Renal pelvis (tissue), 4 donors: ENCODE data around the gene IRF9. TPM values are rescaled to one million over a fixed set of nuclear protein-coding genes. Genes with fewer than 3 reads are reported as not detected.
A peak's percentile ranks its signal among the peaks of the same experiment; 100 is the strongest.

ENCODE experiments used
- DNase-seq: peaks from one replicate; pipeline ENCODE4 v3.0.0-alpha.2; 2013
- polyA plus RNA-seq, 3 donors: library from polyadenylated mRNA; unstranded; fragments of 120-200 nt; gene quantifications; one replicate each; pipeline ENCODE4 v1.2.1, GENCODE V29; 2013; ENCODE audit not compliant: insufficient read length in 3 of 3

Gene IRF9
- polyA plus RNA-seq, 3 donors: 56.8 to 68.9 (median 57.2) TPM

- no peak for DNase-seq
Observed at GRCh38 chr14:24129410-24129998, 31.6 kb upstream of the IRF9 start.

GRCh38 chr14:24130380-24130716, 30.7 kb upstream of the IRF9 start, which contains the start of gene FITM1:
TSS of gene FITM1 (plus strand) at chr14:24130659. CDS start at chr14:24131564, 905 bp downstream.
- no peak for DNase-seq

DNA sequence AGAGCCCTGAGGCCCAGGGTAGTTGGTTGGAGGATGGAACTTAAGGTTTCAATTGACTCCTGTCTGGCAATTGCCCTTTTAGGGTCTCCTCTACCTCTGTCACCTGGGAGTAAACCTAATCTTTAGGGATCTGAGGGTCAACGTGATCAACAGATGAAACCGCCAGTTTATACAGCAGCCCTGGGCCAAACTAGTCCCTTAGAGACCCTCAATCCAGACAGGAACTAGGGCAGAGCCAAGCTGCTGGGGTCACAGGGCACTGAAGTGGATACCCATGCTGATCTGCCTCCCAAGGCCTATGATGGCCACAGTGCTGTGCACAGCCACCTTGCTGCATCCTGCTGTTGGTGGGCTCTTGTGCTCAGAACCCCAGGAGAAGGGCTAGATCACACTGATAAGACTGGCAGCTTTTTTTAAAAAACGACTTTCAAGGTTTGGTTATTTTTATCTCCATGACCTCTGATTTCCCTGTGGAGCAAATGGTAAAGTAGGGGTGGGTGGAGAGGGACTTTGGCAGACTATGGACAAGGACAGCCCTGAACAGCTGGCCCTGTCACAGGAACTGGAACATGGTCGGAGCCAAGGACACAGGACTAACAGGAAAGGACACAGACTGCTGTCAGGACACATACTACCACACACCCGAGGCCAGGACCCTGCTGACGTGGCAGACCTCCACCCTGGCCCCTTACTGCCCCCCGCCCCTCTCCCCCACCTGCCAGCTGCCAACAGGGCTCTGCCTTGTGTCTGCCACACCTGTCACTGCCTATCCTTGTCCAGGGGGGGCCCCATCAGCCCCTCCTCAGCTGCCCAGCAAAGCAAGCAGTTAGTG, 30.1 kb upstream of the IRF9 start:
- DNase-seq: no peak

- DNase-seq: no peak
Observed at GRCh38 chr14:24131549-24131966, 29.5 kb upstream of the IRF9 start.

DNA sequence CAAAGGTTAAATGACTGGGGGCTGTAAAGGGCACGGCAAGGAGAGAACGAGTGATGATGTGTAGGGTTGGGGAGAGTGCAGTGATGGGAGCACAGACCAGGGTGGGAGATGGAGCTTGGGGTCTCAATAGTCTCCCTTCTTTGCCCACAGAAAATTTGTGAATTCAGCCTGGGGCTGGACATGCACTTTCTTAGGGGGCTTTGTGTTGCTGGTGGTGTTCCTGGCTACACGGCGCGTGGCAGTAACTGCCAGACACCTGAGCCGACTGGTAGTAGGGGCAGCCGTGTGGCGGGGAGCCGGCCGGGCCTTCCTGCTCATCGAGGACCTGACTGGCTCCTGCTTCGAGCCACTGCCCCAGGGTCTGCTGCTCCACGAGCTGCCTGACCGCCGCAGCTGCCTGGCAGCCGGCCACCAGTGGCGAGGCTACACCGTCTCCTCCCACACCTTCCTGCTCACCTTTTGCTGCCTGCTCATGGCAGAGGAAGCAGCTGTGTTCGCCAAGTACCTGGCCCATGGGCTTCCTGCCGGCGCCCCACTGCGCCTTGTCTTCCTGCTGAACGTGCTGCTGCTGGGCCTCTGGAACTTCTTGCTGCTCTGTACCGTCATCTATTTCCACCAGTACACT, 28.9 kb upstream of the IRF9 start:
- DNase-seq: no peak

- no peak for DNase-seq
Observed at GRCh38 chr14:24132976-24133375, 28.1 kb upstream of the IRF9 start.

DNA sequence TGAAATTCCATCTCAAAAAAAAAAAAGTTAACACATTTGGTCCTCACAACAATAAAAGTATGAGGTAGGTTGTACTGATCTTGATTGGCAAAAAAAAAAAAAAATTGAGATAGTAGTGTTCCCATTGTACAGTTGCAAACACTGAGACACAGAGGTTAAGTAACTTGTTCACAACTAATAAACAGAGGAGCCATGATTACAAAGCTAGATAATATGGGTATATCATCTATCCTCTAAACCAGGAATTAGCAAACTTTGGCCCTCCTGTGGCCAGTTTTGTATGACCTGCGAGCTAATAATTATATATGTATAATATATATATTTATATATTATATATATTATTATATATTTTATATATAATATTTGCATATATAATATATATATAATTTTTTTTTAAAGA, 27.3 kb upstream of the IRF9 start:
- DNase-seq: no peak

DNA sequence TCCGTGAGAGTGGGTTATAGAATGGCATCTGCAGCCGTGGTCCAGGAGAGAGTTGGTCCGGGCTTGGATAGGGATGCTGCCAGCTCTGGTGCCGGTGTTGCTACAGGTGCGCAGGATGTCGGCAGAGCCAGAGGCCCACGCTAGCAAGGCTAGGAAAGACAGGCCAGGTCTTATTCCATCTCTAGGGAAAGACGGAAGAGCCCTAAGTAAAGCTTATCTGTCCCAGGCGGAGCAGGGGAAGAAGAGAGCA, 25.6 kb upstream of the IRF9 start:
- no peak for DNase-seq

DNA sequence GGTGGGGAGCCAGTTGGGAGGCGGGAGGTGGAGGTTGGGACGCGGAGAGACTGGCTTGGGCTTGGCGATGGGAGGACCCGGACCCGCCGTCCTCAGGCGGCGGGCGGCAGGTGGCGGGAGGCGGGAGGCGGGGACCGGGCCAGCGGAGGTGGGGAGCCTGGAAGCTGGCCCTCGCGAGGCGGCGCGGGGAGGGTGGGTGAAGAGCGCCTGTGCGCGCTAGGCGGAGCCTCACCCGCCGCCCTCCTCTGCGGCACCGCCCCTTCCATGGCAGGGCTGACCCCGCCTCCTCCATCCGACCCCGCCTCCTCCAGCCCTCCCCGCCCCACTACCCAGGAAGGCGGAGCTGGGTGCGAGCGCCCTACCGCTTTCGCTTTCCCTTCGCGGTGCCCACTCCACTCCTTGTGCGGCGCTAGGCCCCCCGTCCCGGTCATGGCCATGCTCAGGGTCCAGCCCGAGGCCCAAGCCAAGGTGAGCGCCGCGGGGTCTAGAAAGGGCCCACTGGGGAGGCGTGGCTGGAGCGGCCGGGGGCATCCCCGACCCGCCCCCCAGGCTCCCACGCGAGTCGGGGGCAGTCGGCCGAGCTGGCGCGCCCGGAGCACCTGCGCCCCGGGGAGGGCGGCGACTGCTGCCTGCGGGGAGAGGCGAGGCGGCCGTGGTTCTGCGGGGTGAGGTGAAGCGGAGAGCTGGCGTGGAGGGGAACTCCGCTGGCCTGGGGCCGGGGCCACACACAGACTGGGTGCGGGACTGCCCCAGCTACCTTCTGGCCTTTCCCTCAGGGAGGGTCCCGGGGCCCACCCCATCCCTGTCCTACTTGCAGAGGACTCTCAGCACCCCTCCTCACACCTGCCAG, 25.0 kb upstream of the IRF9 start, which contains the start of gene PSME1:
Gene PSME1, plus strand, starts transcription at position 361 of the 850 bp plus-strand sequence. Its CDS starts 69 bp downstream, at position 430.
- peak; percentile 90 for DNase-seq

DNA sequence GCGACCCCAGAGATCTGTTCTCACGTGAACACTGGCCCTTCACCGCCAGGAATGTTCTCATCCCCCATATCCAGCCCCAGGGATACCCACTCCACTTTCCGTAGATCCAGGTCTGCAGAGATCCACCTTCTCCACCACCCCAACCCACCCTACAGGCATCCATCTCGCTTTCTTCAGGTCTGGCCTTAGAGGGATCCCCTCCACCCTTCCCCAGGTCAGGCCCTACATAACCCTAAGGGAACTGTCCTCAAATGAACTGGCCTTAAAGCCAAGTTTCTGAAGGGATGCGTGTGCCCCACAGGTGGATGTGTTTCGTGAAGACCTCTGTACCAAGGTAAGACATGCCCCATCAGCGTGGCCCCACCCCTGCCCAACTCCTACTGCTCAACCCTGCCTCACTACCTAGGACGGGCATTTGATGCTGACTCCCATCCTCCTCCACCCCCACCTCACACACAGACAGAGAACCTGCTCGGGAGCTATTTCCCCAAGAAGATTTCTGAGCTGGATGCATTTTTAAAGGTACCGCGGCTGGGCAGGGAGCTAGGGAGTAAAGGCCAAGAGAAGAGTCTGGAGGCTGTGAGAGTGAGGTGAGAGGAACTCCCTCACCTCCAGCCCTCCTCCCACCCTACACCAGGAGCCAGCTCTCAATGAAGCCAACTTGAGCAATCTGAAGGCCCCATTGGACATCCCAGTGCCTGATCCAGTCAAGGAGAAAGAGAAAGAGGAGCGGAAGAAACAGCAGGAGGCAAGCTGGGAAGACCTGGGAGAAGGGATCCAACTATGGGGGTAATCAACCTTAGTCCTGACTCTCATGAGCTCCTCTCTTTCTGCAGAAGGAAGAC, 24.2 kb upstream of the IRF9 start:
- no peak for DNase-seq

DNA sequence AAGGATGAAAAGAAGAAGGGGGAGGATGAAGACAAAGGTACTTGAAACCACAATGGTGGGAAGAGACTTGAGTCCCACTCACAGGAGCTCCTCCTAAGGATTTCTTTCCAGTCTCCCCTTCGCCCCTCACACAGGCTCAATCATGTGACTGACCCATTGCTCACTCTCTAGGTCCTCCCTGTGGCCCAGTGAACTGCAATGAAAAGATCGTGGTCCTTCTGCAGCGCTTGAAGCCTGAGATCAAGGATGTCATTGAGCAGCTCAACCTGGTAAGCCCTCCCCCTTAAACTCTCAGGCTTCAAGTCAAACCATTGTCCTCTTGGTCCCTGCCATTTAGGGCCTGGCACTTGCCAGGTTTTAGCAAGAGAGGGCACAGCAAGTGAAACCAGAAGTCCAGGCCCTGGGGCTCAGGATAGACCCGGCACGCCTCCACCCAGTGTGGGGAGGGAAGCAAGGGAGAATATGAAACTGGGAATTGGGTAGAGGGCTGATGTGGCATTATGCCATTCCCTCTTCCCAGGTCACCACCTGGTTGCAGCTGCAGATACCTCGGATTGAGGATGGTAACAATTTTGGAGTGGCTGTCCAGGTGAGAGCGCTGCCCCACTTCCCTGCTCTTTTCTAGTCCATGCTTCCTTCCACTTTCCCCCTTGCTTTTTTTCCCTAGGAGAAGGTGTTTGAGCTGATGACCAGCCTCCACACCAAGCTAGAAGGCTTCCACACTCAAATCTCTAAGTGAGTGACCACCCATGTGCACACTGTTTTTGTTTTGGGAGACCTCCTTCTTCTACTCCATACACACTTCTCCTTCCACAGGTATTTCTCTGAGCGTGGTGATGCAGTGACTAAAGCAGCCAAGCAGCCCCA, 23.3 kb upstream of the IRF9 start:
- DNase-seq: no peak

DNA sequence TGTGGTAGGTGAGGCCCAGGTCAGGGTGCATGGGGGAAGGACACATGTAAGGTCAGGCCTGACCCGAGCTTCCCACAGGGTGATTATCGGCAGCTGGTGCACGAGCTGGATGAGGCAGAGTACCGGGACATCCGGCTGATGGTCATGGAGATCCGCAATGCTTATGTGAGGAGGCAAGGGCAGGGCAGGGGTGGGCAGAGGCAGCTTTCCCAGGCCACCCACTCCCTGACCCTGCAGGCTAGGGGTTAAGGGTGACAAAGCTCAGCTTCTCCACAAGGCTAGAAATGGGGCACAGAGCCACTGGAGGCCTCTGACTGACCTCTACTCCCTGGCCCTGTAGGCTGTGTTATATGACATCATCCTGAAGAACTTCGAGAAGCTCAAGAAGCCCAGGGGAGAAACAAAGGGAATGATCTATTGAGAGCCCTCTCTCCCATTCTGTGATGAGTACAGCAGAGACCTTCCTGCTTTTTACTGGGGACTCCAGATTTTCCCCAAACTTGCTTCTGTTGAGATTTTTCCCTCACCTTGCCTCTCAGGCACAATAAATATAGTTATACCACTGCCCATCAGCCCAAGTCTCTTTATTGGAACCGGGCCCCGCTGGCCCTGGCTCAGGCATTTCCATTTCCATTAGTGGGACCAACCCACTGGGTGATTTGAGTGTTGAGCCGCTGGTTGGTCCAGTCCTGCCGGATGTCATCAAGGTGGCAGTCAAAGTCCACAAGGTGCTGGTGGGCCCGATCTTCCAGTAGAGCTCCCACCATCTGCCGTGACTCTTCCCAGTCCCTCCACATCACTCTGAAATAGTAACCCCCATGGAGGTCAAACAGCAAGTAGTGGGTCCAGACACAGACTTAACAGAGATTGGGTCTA, 22.4 kb upstream of the IRF9 start:
- no peak for DNase-seq

DNA sequence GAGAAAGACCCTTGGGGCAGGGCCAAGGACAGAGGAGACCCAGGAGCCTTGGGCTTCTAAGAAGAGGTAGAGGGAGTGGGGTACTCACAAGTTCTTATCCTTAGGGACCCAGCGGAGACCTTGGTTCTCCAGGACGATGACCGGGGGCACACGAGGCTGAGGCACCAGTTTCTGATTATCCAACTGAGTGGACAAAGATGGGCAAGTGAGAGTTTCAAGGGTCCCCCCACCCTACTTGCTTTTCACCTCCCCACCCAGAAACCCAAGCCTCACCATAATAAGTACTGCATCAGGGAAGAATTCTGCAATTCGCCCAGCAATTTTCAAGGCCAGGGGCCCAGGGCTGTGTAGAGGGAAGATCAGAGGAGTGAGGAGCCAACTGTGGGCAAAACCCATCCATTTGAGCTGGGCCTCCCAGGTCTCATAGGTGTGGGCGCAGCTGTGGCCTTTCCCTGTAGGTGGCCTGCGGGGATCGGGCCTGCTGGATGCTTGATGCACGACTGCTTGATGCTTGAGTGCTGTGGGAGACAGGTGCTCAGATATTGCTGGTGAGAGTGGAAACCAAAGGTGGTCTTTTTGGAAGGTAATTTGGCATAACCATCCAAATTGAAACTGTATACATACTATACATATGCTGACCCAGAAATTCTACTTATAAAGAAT, 21.7 kb upstream of the IRF9 start:
- DNase-seq: no peak

GRCh38 chr14:24141097-24141880, 19.8 kb upstream of the IRF9 start, which contains the start of gene EMC9:
TSS of gene EMC9 (minus strand) at chr14:24141591. CDS start at chr14:24141304, 287 bp downstream.
- peak; percentile 100 for DNase-seq

GRCh38 chr14:24143511-24143910, 17.6 kb upstream of the IRF9 start:
- DNase-seq: no peak

DNA sequence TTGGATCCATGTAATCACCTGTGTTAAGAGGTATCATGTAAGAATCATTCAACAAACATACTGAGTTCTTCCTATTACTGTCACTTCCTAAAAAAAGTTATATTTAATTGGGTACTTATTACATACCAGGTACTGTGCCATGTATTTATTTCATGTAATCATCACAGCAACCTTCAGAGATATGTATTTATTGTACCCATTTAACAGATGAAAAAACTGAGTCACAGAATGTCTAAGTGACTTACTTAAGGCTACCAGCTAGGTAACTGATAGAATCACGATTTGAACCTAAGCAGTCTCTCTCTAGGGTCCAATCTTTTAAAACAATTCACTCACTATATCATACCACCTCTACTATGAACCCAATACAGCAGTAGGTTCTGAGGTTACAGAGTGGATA, 16.6 kb upstream of the IRF9 start:
- DNase-seq: no peak

DNA sequence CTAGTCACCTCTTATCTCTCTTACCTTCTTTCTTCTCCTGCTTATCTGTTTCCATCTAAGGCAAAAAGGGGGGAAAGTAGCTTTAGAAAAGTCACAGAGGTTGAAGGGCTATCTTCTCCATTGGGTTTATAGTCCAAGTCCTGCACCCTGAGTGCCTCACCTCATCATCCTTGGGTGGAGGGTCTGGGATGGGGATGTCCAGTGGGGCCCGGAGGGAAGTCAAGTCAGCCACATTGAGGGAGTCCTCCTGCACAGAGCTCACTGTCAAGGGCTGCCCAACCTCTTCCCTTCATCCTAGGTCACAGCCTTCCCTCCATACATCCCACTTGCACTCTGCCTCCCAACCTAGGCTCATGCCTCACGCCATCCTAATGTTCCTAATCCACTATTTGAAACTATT, 15.8 kb upstream of the IRF9 start:
- DNase-seq: no peak
